ENCODE results near the gene TOP3B. TPM values are rescaled to one million over a fixed set of nuclear protein-coding genes. Genes with fewer than 3 reads are reported as not detected.

The TOP3B gene
- polyA plus RNA-seq, 1 donor from 2014 or later, result 22.7 TPM

GRCh38 chr22:21909871-21910270, 72.7 kb downstream of the TOP3B start:
- H3K27ac Mint-ChIP-seq, result no peak overlapping the region
- no peaks in the 10 kb centered on the region for H3K27me3 Mint-ChIP-seq
- peak overlapping the region in 1 of 4 donors; percentile 37 for H3K4me3 Mint-ChIP-seq
- H3K4me1 Mint-ChIP-seq, result peaks cover 0 to 2% (median 2%) of the 10 kb centered on the region in 3 donors
- peaks cover 2% of the 10 kb centered on the region for H3K36me3 Mint-ChIP-seq
- no peaks in the 10 kb centered on the region for H3K9me3 Mint-ChIP-seq

DNA sequence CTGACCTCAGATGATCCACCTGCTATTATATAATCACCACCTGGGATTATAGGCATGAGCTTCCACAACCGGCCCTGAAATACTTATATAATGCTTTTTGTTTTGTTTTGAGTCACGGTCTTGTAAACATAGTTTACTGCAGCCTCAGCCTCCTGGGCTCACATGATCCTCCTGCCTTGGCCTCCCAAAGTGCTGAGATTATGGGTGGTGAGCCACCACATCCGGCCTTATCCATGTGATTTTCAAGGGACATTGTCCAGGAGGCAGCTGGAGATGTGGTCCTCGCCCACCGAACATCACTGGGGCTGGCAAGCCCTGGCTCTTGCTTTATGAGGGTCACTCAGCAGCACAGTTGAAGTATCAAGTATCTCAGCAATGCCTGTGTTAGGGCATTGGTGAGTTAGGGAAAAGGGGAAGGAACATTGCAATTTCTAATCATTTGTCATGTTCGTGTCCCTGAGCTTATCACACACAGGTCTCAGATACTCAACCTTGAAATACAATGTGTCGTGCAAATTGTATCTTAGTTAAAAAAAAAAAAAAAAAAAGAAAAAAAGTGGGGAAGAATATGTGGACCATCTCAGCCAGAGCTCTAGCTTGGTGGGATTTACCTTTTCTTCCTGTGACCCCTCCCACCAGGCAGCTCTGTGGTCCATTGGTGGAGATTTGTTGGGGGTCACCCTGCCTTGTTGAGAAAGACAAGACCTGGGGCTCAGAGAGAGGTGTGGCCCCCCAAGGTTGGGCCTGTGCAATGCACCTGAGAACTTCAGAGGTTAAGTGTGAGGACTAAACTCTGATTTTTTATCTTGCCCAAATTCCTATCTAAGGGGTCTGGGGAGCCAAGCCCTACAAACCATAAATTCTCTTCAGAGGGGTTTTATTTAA, 74.7 kb downstream of the TOP3B start:
- H3K4me3 Mint-ChIP-seq, result no peak overlapping the region

More for the DNA sequence above, 74.7 kb downstream of the TOP3B start:
- H3K27me3 Mint-ChIP-seq, result no peaks in the 10 kb centered on the region
- H3K36me3 Mint-ChIP-seq, result peaks cover 2% of the 10 kb centered on the region
- peaks cover 0 to 2% (median 2%) of the 10 kb centered on the region in 3 donors for H3K4me1 Mint-ChIP-seq
- H3K9me3 Mint-ChIP-seq, result no peaks in the 10 kb centered on the region
- no peak overlapping the region for H3K27ac Mint-ChIP-seq

Other genes starting within 250 kb of the TOP3B start
- gene YPEL1, start 247.0 kb downstream of the TOP3B start, polyA plus RNA-seq, result 16.8 TPM
- 41.2 TPM for gene MAPK1, start 115.1 kb downstream of the TOP3B start, polyA plus RNA-seq
- 9.6 TPM for gene PPM1F, start 29.9 kb downstream of the TOP3B start, polyA plus RNA-seq